CD4-positive, alpha-beta T cell treated with Interleukin-21 for 1 hour (primary cell): ENCODE data around the gene FBXL16.
A peak's percentile ranks its signal among the peaks of the same experiment; 100 is the strongest.

ENCODE experiments used
- DNase-seq: peaks from one replicate; pipeline ENCODE4 v3.0.0-alpha.2; 2020

The FBXL16 gene

GRCh38 chr16:689175-689897 is 16.3 kb downstream of the FBXL16 start:
- no peak for DNase-seq

GRCh38 chr16:687499-687898 is 18.1 kb downstream of the FBXL16 start:
- no peak for DNase-seq

GRCh38 chr16:686459-687260 is 18.9 kb downstream of the FBXL16 start:
- no peak for DNase-seq

GRCh38 chr16:685967-686366 is 19.6 kb downstream of the FBXL16 start:
- no peak for DNase-seq

- DNase-seq: no peak
Observed at GRCh38 chr16:684961-685696, 20.5 kb downstream of the FBXL16 start.

- DNase-seq: peak; percentile 98
Observed at GRCh38 chr16:684071-684794, 21.4 kb downstream of the FBXL16 start, which contains the start of gene JMJD8. Gene JMJD8, minus strand, starts transcription at chr16:684334. Its CDS starts 15 bp downstream, at chr16:684319.

GRCh38 chr16:683396-684070 is 22.1 kb downstream of the FBXL16 start:
- no peak for DNase-seq

- no peak for DNase-seq
Observed at GRCh38 chr16:682493-683395, 22.9 kb downstream of the FBXL16 start.

GRCh38 chr16:681746-682427 is 23.7 kb downstream of the FBXL16 start:
- no peak for DNase-seq

GRCh38 chr16:680967-681745 is 24.4 kb downstream of the FBXL16 start:
- DNase-seq: no peak

GRCh38 chr16:680625-680945 is 25.0 kb downstream of the FBXL16 start:
- no peak for DNase-seq

GRCh38 chr16:679814-680624 is 25.6 kb downstream of the FBXL16 start, which contains the start of gene STUB1:
Gene STUB1, plus strand, starts transcription at chr16:680410. Its CDS starts 116 bp downstream, at chr16:680526.
- DNase-seq: peak; percentile 88

GRCh38 chr16:678858-679813 is 26.5 kb downstream of the FBXL16 start:
- DNase-seq: peak; percentile 62

- no peak for DNase-seq
Observed at GRCh38 chr16:678209-678857, 27.3 kb downstream of the FBXL16 start.

- DNase-seq: no peak
Observed at GRCh38 chr16:677316-678190, 28.0 kb downstream of the FBXL16 start.

- DNase-seq: peak; percentile 56
Observed at GRCh38 chr16:676913-677312, 28.7 kb downstream of the FBXL16 start.
